Measurements from ENCODE around the gene SDR42E2. TPM values are rescaled to one million over a fixed set of nuclear protein-coding genes. Genes with fewer than 3 reads are reported as not detected.

The SDR42E2 gene
- total RNA-seq, 1 donor from 2014 or later, result not detected

- ATAC-seq (no peak), DNase-seq (ENCODE audit: missing footprints) (no peak)
- intact Hi-C loops (cut with DNase I), result no loop called here
Observed at GRCh38 chr16:22222006-22222405, 59.7 kb downstream of the SDR42E2 start.

GRCh38 chr16:22222998-22223397, 60.7 kb downstream of the SDR42E2 start:
- DNase-seq (ENCODE audit: missing footprints), result no peak
- no peak for ATAC-seq
- intact Hi-C loops (cut with DNase I), result no loop called here

- intact Hi-C loops (cut with DNase I), result loop anchor here (2.0 kb wide), 1 partner anchor 18 kb away; the partner anchor contains the start of gene EEF2K
- ATAC-seq (no peak), DNase-seq (ENCODE audit: missing footprints) (no peak)
Observed at GRCh38 chr16:22225060-22225459, 62.8 kb downstream of the SDR42E2 start.

- ATAC-seq, result no peak
- intact Hi-C loops (cut with DNase I), result loop anchor here (5.0 kb wide), 1 partner anchor 42 kb away; no protein-coding TSS in a partner anchor
- no peak for DNase-seq (ENCODE audit: missing footprints)
Observed at GRCh38 chr16:22229889-22230288, 67.6 kb downstream of the SDR42E2 start.

GRCh38 chr16:22232277-22233036, 70.2 kb downstream of the SDR42E2 start:
- DNase-seq (ENCODE audit: missing footprints) (no peak), ATAC-seq (peak; percentile 45)
- intact Hi-C loops (cut with DNase I), result loop anchor here (5.0 kb wide), 1 partner anchor 40 kb away; no protein-coding TSS in a partner anchor

- DNase-seq (ENCODE audit: missing footprints) (no peak), ATAC-seq (no peak)
- intact Hi-C loops (cut with DNase I), result loop anchor here (5.0 kb wide), 1 partner anchor 39 kb away; no protein-coding TSS in a partner anchor
Observed at GRCh38 chr16:22233037-22233372, 70.7 kb downstream of the SDR42E2 start.

- DNase-seq (ENCODE audit: missing footprints), result no peak
- intact Hi-C loops (cut with DNase I), result no loop called here
- peak; percentile 66 for ATAC-seq
Observed at GRCh38 chr16:22235839-22236745, 73.8 kb downstream of the SDR42E2 start.

- intact Hi-C loops (cut with DNase I), result no loop called here
Observed at GRCh38 chr16:22239131-22239805, 77.0 kb downstream of the SDR42E2 start.

GRCh38 chr16:22240023-22240710, 77.9 kb downstream of the SDR42E2 start:
- intact Hi-C loops (cut with DNase I), result no loop called here
- DNase-seq (ENCODE audit: missing footprints) (no peak), ATAC-seq (peak; percentile 73)

More at GRCh38 chr16:22239131-22239805, 77.0 kb downstream of the SDR42E2 start:
- no peak for DNase-seq (ENCODE audit: missing footprints)
- no peak for ATAC-seq

Other genes with a start within 250 kb of the SDR42E2 start
- gene UQCRC2, start 209.1 kb upstream of the SDR42E2 start, total RNA-seq, result 906 TPM
- not detected for gene PDZD9, start 161.4 kb upstream of the SDR42E2 start, total RNA-seq
- gene MOSMO, start 154.4 kb upstream of the SDR42E2 start, total RNA-seq, result 9.9 TPM
- gene VWA3A, start 70.0 kb upstream of the SDR42E2 start, total RNA-seq, result 0.81 TPM
- 28.8 TPM for gene EEF2K, start 43.8 kb downstream of the SDR42E2 start, total RNA-seq
- 36.4 TPM for gene POLR3E, start 134.9 kb downstream of the SDR42E2 start, total RNA-seq
- gene CDR2, start 212.1 kb downstream of the SDR42E2 start, total RNA-seq, result 6.7 TPM

Measured in Right ventricle myocardium inferior (tissue), 1 donor.